ENCODE measurements around the gene HNRNPH2. TPM values are rescaled to one million over a fixed set of nuclear protein-coding genes. Genes with fewer than 3 reads are reported as not detected.
A peak's percentile ranks its signal among the peaks of the same experiment; 100 is the strongest.

The HNRNPH2 gene
- total and polyA plus RNA-seq, 7 experiments from 2014 or later: 32.1 to 103 (median 43.4) TPM

- no peaks in the 10 kb centered on the region for H3K9me3 ChIP-seq (ENCODE audit: control insufficient read depth in 2 of 3, low read length in 3 of 3)
- intact Hi-C loops (cut with micrococcal nuclease): no loop called here
- no peak overlapping the region for H3K4me3 Mint-ChIP-seq
- no peaks in the 10 kb centered on the region for H3K27me3 ChIP-seq (ENCODE audit: control insufficient read depth in 2 of 2, insufficient read depth in 2 of 2, low read length in 2 of 2)
- peaks cover 0 to 3% (median 0%) of the 10 kb centered on the region in 3 experiments for H3K36me3 ChIP-seq (ENCODE audit: control insufficient read depth in 2 of 3, insufficient read depth in 3 of 3, low read length in 3 of 3)
- H3K27ac ChIP-seq (ENCODE audit: low read depth, low read length): no peak overlapping the region
- ChIA-PET POLR2A (interaction anchor here (0.9 kb wide), 1 partner anchor 17 kb away, joined by 4 read pairs; no protein-coding TSS in a partner anchor), CTCF (no interaction called here)
- DNase-seq (no peak), ATAC-seq (no peak)
- H3K4me1 ChIP-seq (ENCODE audit: control insufficient read depth in 2 of 2, insufficient read depth in 2 of 2, low read length in 2 of 2): no peaks in the 10 kb centered on the region
- no peak overlapping the region for H3K4me3 ChIP-seq (ENCODE audit: low read length)
- no peaks in the 10 kb centered on the region for H3K27me3 Mint-ChIP-seq
- no peak overlapping the region for H3K27ac Mint-ChIP-seq
- peaks cover 0 to 5% (median 0%) of the 10 kb centered on the region in 11 donors for H3K9me3 Mint-ChIP-seq
- peaks cover 12 to 39% (median 25%) of the 10 kb centered on the region in 5 donors for H3K36me3 Mint-ChIP-seq
- H3K4me1 Mint-ChIP-seq: peaks cover 0 to 12% (median 0%) of the 10 kb centered on the region in 7 donors
Observed at GRCh38 chrX:101427954-101428353, 19.9 kb downstream of the HNRNPH2 start.

GRCh38 chrX:101429934-101430333 lies 21.9 kb downstream of the HNRNPH2 start:
- Mint-ChIP-seq H3K4me1 (peaks cover 0 to 12% (median 0%) of the 10 kb centered on the region in 7 donors), H3K9me3 (peaks cover 0 to 5% (median 0%) of the 10 kb centered on the region in 11 donors), H3K36me3 (peaks cover 9 to 38% (median 20%) of the 10 kb centered on the region in 5 donors), H3K4me3 (peak overlapping the region in 1 of 10 donors; percentile 64), H3K27me3 (no peaks in the 10 kb centered on the region), H3K27ac (peak overlapping the region in 2 of 9 donors; percentile 34 to 65)
- Histone ChIP-seq H3K27me3 (ENCODE audit: control insufficient read depth in 2 of 2, insufficient read depth in 2 of 2, low read length in 2 of 2) (no peaks in the 10 kb centered on the region), H3K36me3 (ENCODE audit: control insufficient read depth in 2 of 3, insufficient read depth in 3 of 3, low read length in 3 of 3) (peaks cover 0 to 3% (median 0%) of the 10 kb centered on the region in 3 experiments), H3K27ac (ENCODE audit: low read depth, low read length) (no peak overlapping the region), H3K4me3 (ENCODE audit: low read length) (no peak overlapping the region), H3K9me3 (ENCODE audit: control insufficient read depth in 2 of 3, low read length in 3 of 3) (no peaks in the 10 kb centered on the region), H3K4me1 (ENCODE audit: control insufficient read depth in 2 of 2, insufficient read depth in 2 of 2, low read length in 2 of 2) (no peaks in the 10 kb centered on the region)
- POLR2A ChIA-PET: no interaction called here
- DNase-seq (no peak), ATAC-seq (no peak)
- CTCF ChIA-PET: no interaction called here
- intact Hi-C loops (cut with micrococcal nuclease): no loop called here

- Mint-ChIP-seq H3K4me1 (peaks cover 0 to 12% (median 0%) of the 10 kb centered on the region in 7 donors), H3K4me3 (peak overlapping the region in 1 of 10 donors; percentile 64), H3K27ac (peak overlapping the region in 2 of 9 donors; percentile 34 to 65), H3K36me3 (peaks cover 5 to 34% (median 16%) of the 10 kb centered on the region in 5 donors), H3K27me3 (no peaks in the 10 kb centered on the region), H3K9me3 (peaks cover 0 to 5% (median 0%) of the 10 kb centered on the region in 11 donors)
- Histone ChIP-seq H3K9me3 (ENCODE audit: control insufficient read depth in 2 of 3, low read length in 3 of 3) (no peaks in the 10 kb centered on the region), H3K27ac (ENCODE audit: low read depth, low read length) (no peak overlapping the region), H3K4me3 (ENCODE audit: low read length) (no peak overlapping the region), H3K27me3 (ENCODE audit: control insufficient read depth in 2 of 2, insufficient read depth in 2 of 2, low read length in 2 of 2) (no peaks in the 10 kb centered on the region), H3K4me1 (ENCODE audit: control insufficient read depth in 2 of 2, insufficient read depth in 2 of 2, low read length in 2 of 2) (no peaks in the 10 kb centered on the region), H3K36me3 (ENCODE audit: control insufficient read depth in 2 of 3, insufficient read depth in 3 of 3, low read length in 3 of 3) (peaks cover 0 to 3% (median 0%) of the 10 kb centered on the region in 3 experiments)
- ATAC-seq: no peak
- POLR2A ChIA-PET: interaction anchor here (0.9 kb wide), 1 partner anchor 12 kb away, joined by 4 read pairs; no protein-coding TSS in a partner anchor
- intact Hi-C loops (cut with micrococcal nuclease): no loop called here
- DNase-seq: no peak
- CTCF ChIA-PET: no interaction called here
Observed at GRCh38 chrX:101430457-101431078, 22.5 kb downstream of the HNRNPH2 start.

DNA sequence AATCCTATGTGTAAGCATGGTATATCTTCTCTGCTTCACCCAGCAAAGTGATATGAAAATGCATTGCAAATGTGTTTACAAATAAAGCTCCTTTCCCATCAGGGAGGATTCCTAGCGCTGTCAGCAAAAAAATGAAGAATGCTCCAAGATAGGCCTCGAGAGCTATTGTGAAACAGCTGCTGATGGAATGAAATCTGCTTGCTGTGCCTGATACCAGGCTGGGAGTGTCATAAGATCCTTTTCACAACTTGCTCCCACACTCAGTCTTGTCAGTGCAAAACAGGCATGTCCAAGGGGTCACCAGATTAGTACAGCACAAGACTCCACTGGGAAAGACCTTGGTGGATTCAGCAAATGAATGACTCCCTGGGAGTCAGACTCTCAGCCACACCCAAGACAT lies 34.1 kb downstream of the HNRNPH2 start:
- ChIA-PET POLR2A (no interaction called here), CTCF (no interaction called here)
- Mint-ChIP-seq H3K4me1 (peaks cover 0 to 11% (median 4%) of the 10 kb centered on the region in 7 donors), H3K36me3 (peaks cover 12 to 64% (median 34%) of the 10 kb centered on the region in 5 donors), H3K27me3 (no peaks in the 10 kb centered on the region), H3K4me3 (no peak overlapping the region), H3K27ac (no peak overlapping the region), H3K9me3 (peaks cover 0 to 3% (median 0%) of the 10 kb centered on the region in 11 donors)
- peaks cover 0 to 6% (median 0%) of the 10 kb centered on the region in 3 experiments for H3K36me3 ChIP-seq (ENCODE audit: control insufficient read depth in 2 of 3, insufficient read depth in 3 of 3, low read length in 3 of 3)
- H3K9me3 ChIP-seq (ENCODE audit: control insufficient read depth in 2 of 3, low read length in 3 of 3): no peaks in the 10 kb centered on the region
- ATAC-seq (no peak), DNase-seq (no peak)
- intact Hi-C loops (cut with micrococcal nuclease): no loop called here
- no peak overlapping the region for H3K27ac ChIP-seq (ENCODE audit: low read depth, low read length)
- no peak overlapping the region for H3K4me3 ChIP-seq (ENCODE audit: low read length)
- H3K4me1 ChIP-seq (ENCODE audit: control insufficient read depth in 2 of 2, insufficient read depth in 2 of 2, low read length in 2 of 2): no peaks in the 10 kb centered on the region
- H3K27me3 ChIP-seq (ENCODE audit: control insufficient read depth in 2 of 2, insufficient read depth in 2 of 2, low read length in 2 of 2): no peaks in the 10 kb centered on the region

GRCh38 chrX:101449279-101449678 lies 41.3 kb downstream of the HNRNPH2 start:
- Histone ChIP-seq H3K9me3 (ENCODE audit: control insufficient read depth in 2 of 3, low read length in 3 of 3) (no peaks in the 10 kb centered on the region), H3K27ac (ENCODE audit: low read depth, low read length) (no peak overlapping the region), H3K36me3 (ENCODE audit: control insufficient read depth in 2 of 3, insufficient read depth in 3 of 3, low read length in 3 of 3) (no peaks in the 10 kb centered on the region), H3K4me1 (ENCODE audit: control insufficient read depth in 2 of 2, insufficient read depth in 2 of 2, low read length in 2 of 2) (no peaks in the 10 kb centered on the region), H3K4me3 (ENCODE audit: low read length) (no peak overlapping the region), H3K27me3 (ENCODE audit: control insufficient read depth in 2 of 2, insufficient read depth in 2 of 2, low read length in 2 of 2) (no peaks in the 10 kb centered on the region)
- DNase-seq: no peak
- no peak overlapping the region for H3K4me3 Mint-ChIP-seq
- CTCF ChIA-PET: no interaction called here
- POLR2A ChIA-PET: no interaction called here
- H3K27me3 Mint-ChIP-seq: no peaks in the 10 kb centered on the region
- H3K9me3 Mint-ChIP-seq: peaks cover 0 to 8% (median 3%) of the 10 kb centered on the region in 11 donors
- H3K4me1 Mint-ChIP-seq: peaks cover 0 to 9% (median 1%) of the 10 kb centered on the region in 7 donors
- H3K36me3 Mint-ChIP-seq: peaks cover 0 to 51% (median 34%) of the 10 kb centered on the region in 5 donors
- H3K27ac Mint-ChIP-seq: no peak overlapping the region
- intact Hi-C loops (cut with micrococcal nuclease): no loop called here
- no peak for ATAC-seq

DNA sequence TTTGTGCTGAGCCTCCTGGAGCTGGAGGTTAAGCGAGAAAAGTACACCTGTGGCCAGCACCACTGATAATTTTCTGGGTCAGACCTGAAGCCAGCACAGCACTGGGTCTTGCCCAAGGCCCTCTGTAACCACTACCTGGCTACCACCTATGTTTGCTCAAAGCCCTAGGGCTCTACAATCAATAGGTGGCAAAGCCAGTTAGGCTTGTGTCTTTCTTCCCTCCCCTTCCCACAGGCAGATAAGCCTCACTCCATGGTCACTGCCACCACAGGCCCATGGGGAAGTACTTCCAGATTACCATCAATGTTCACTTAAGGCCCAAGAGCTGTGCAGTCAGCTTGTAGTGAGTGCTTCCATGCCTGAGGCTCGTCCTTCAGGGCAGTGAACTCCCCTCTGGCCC lies 42.1 kb downstream of the HNRNPH2 start:
- no peak overlapping the region for H3K27ac ChIP-seq (ENCODE audit: low read depth, low read length)
- intact Hi-C loops (cut with micrococcal nuclease): no loop called here
- H3K4me3 ChIP-seq (ENCODE audit: low read length): no peak overlapping the region
- no peaks in the 10 kb centered on the region for H3K4me1 ChIP-seq (ENCODE audit: control insufficient read depth in 2 of 2, insufficient read depth in 2 of 2, low read length in 2 of 2)
- no peaks in the 10 kb centered on the region for H3K9me3 ChIP-seq (ENCODE audit: control insufficient read depth in 2 of 3, low read length in 3 of 3)
- H3K4me1 Mint-ChIP-seq: peaks cover 0 to 9% (median 0%) of the 10 kb centered on the region in 7 donors
- ATAC-seq (no peak), DNase-seq (no peak)
- no peak overlapping the region for H3K27ac Mint-ChIP-seq
- H3K9me3 Mint-ChIP-seq: peaks cover 0 to 8% (median 3%) of the 10 kb centered on the region in 11 donors
- H3K27me3 Mint-ChIP-seq: no peaks in the 10 kb centered on the region
- H3K36me3 ChIP-seq (ENCODE audit: control insufficient read depth in 2 of 3, insufficient read depth in 3 of 3, low read length in 3 of 3): no peaks in the 10 kb centered on the region
- no peaks in the 10 kb centered on the region for H3K27me3 ChIP-seq (ENCODE audit: control insufficient read depth in 2 of 2, insufficient read depth in 2 of 2, low read length in 2 of 2)
- CTCF ChIA-PET: no interaction called here
- peaks cover 0 to 50% (median 30%) of the 10 kb centered on the region in 5 donors for H3K36me3 Mint-ChIP-seq
- POLR2A ChIA-PET: no interaction called here
- no peak overlapping the region for H3K4me3 Mint-ChIP-seq

- no peak for DNase-seq
- CTCF ChIA-PET: no interaction called here
- no peaks in the 10 kb centered on the region for H3K27me3 Mint-ChIP-seq
- no peak overlapping the region for H3K27ac Mint-ChIP-seq
- no peaks in the 10 kb centered on the region for H3K4me1 ChIP-seq (ENCODE audit: control insufficient read depth in 2 of 2, insufficient read depth in 2 of 2, low read length in 2 of 2)
- no peak overlapping the region for H3K4me3 ChIP-seq (ENCODE audit: low read length)
- intact Hi-C loops (cut with micrococcal nuclease): no loop called here
- no peaks in the 10 kb centered on the region for H3K9me3 ChIP-seq (ENCODE audit: control insufficient read depth in 2 of 3, low read length in 3 of 3)
- peaks cover 0 to 56% (median 27%) of the 10 kb centered on the region in 5 donors for H3K36me3 Mint-ChIP-seq
- no peak overlapping the region for H3K4me3 Mint-ChIP-seq
- peaks cover 0 to 8% (median 0%) of the 10 kb centered on the region in 7 donors for H3K4me1 Mint-ChIP-seq
- H3K36me3 ChIP-seq (ENCODE audit: control insufficient read depth in 2 of 3, insufficient read depth in 3 of 3, low read length in 3 of 3): no peaks in the 10 kb centered on the region
- POLR2A ChIA-PET: no interaction called here
- no peak overlapping the region for H3K27ac ChIP-seq (ENCODE audit: low read depth, low read length)
- H3K9me3 Mint-ChIP-seq: peaks cover 0 to 8% (median 3%) of the 10 kb centered on the region in 11 donors
- no peaks in the 10 kb centered on the region for H3K27me3 ChIP-seq (ENCODE audit: control insufficient read depth in 2 of 2, insufficient read depth in 2 of 2, low read length in 2 of 2)
- no peak for ATAC-seq
Observed at GRCh38 chrX:101450961-101451360, 42.9 kb downstream of the HNRNPH2 start.
